ENCODE results near the gene CLOCK. TPM values are rescaled to one million over a fixed set of nuclear protein-coding genes. Genes with fewer than 3 reads are reported as not detected.

The CLOCK gene
- total and polyA plus RNA-seq, 2 of the 8 experiments (the other 6 are each of a cell fraction or from before 2014, with no cell fraction given) = 7.7 to 24.2 TPM

DNA sequence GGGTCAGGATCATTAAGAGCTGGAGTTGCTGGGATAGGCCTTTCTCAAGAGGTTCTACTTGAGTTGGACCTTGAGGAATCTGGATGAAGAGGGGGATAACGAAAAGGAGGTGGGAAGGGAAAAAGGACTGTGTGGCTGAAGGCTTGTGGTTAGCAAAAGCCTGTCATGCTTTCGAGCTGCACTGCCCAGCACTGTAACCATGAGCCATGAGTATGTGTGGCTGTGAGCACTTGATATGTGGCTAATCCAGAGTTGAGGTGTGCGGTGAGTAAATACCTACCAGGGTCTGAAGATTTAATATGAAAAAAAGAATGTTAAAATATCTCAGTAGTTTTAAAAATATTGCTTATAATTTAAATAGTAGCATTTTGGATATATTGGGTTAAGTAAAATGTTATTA, 139.6 kb downstream of the CLOCK start:
- ChIA-PET POLR2A (ENCODE audit: partially characterized antibody) (no interaction called here), CTCF (ENCODE audit: partially characterized antibody) (interaction anchor here (1.4 to 2.3 kb wide), 3 partner anchors 10 to 435 kb away, joined by 3 to 6 read pairs (median 6); no protein-coding TSS in a partner anchor)
- no peak overlapping the region for H2BK5ac ChIP-seq (ENCODE audit: low read depth, low read length)
- WGBS, 2 experiments (ENCODE audit: extremely low coverage in 1 of 2, insufficient coverage in 1 of 2, insufficient read length in 1 of 2, insufficient replicate concordance in 2 of 2, low coverage in 1 of 2, low lambda C conversion rate in 2 of 2, missing lambda C conversion rate in 1 of 2) = 88% methylated on average over 3 of the region's 3 CpGs; no CpG with 5 or more reads in 1 of the 2 experiments
- H4K8ac ChIP-seq (ENCODE audit: extremely low read depth, insufficient read depth, low read length) = no peak overlapping the region
- H3K4ac ChIP-seq (replicated peaks; ENCODE audit: insufficient read length, low read depth, low read length) = no peak overlapping the region
- DNase-seq (ENCODE audit: low read depth in 1 of 2, low spot score in 2 of 2) = no peak
- no peak overlapping the region for H2BK20ac ChIP-seq (ENCODE audit: low read length)
- FAIRE-seq = no peak
- H3K27me3 ChIP-seq (replicated peaks in 1 of 4; ENCODE audit: control insufficient read depth in 3 of 4, extremely low read depth in 1 of 4, insufficient read depth in 3 of 4, low read length in 3 of 4) = no peaks in the 10 kb centered on the region
- no peak overlapping the region for H3K9ac ChIP-seq (replicated peaks in 1 of 4; ENCODE audit: extremely low read depth in 1 of 4, low read depth in 3 of 4, low read length in 3 of 4)
- no peaks in the 10 kb centered on the region for H3K9me3 ChIP-seq (ENCODE audit: insufficient read depth in 2 of 2, low read depth in 1 of 2, low read length in 1 of 2)
- no peak overlapping the region for H3K23ac ChIP-seq (ENCODE audit: insufficient read length)
- H3K79me1 ChIP-seq (ENCODE audit: low read depth, low read length) = peaks cover 6% of the 10 kb centered on the region
- no peak overlapping the region for H3K4me3 ChIP-seq (ENCODE audit: extremely low read depth in 1 of 4, insufficient read depth in 2 of 4, low read depth in 3 of 4, low read length in 4 of 4)
- no peak overlapping the region for H2BK15ac ChIP-seq (ENCODE audit: low read length)
- H4K20me1 ChIP-seq (replicated peaks in 1 of 2; ENCODE audit: control insufficient read depth in 1 of 2, insufficient read depth in 2 of 2, low read length in 2 of 2) = peaks cover 16 to 19% of the 10 kb centered on the region in 2 experiments
- no peak overlapping the region for H2BK120ac ChIP-seq (replicated peaks; ENCODE audit: low read depth, low read length)
- H3K18ac ChIP-seq (ENCODE audit: extremely low read depth, low read length) = no peak overlapping the region
- H3K4me1 ChIP-seq (replicated peaks in 1 of 4; ENCODE audit: control insufficient read depth in 3 of 4, insufficient read depth in 4 of 4, low read length in 3 of 4) = peaks cover 0 to 3% (median under 1%) of the 10 kb centered on the region in 4 experiments; a peak in 2 of 7 replicates
- H2AK5ac ChIP-seq (ENCODE audit: low read depth, low read length) = no peak overlapping the region
- peaks cover 2 to 44% (median 14%) of the 10 kb centered on the region in 4 experiments; a peak in 6 of 8 replicates for H3K36me3 ChIP-seq (ENCODE audit: control insufficient read depth in 2 of 4, insufficient read depth in 4 of 4, low read length in 3 of 4)
- H4K91ac ChIP-seq (replicated peaks; ENCODE audit: insufficient read length, low read length) = no peak overlapping the region
- no peak overlapping the region for H3K27ac ChIP-seq (ENCODE audit: low read depth, low read length)
- no peak overlapping the region for H2BK12ac ChIP-seq (ENCODE audit: low read depth, low read length)
- H3K56ac ChIP-seq (replicated peaks; ENCODE audit: insufficient read length, low read depth, low read length) = no peak overlapping the region
- H2AFZ ChIP-seq (ENCODE audit: low read length) = no peak overlapping the region
- H4K5ac ChIP-seq (ENCODE audit: insufficient read length, low read depth, low read length) = no peak overlapping the region
- peaks cover 12 to 95% of the 10 kb centered on the region in 2 experiments for H3K79me2 ChIP-seq (ENCODE audit: control insufficient read depth in 1 of 2, insufficient read depth in 2 of 2, low read length in 2 of 2)
- no peaks in the 10 kb centered on the region for H3K23me2 ChIP-seq (ENCODE audit: low read depth, low read length)
- H3K14ac ChIP-seq (ENCODE audit: insufficient read length) = no peak overlapping the region
- no peak overlapping the region for H3K4me2 ChIP-seq (ENCODE audit: insufficient read depth in 1 of 2, low read depth in 2 of 2, low read length in 2 of 2)
- TF ChIP-seq JUND (IDR thresholded peaks at IDR 0.05; ENCODE audit: low read length) (no peak), SIX5 (IDR thresholded peaks at IDR 0.05; ENCODE audit: low read depth, low read length) (no peak), POLR2AphosphoS5 (IDR thresholded peaks at IDR 0.05; ENCODE audit: low read depth, low read length) (no peak), SP1 (IDR thresholded peaks at IDR 0.05; ENCODE audit: low read depth, low read length) (no peak), MAFK (IDR thresholded peaks at IDR 0.05; ENCODE audit: low read depth, low read length) (no peak), SRF (IDR thresholded peaks at IDR 0.05; ENCODE audit: low read depth, low read length) (no peak), SP2 (IDR thresholded peaks at IDR 0.05; ENCODE audit: low read length) (no peak), USF2 (IDR thresholded peaks at IDR 0.05; ENCODE audit: low read length) (no peak), HDAC6 (IDR thresholded peaks at IDR 0.05; ENCODE audit: low read depth, low read length) (no peak), GABPA (IDR thresholded peaks at IDR 0.05; ENCODE audit: borderline replicate concordance, insufficient read depth, low read length) (no peak)
- TF ChIP-seq, protein P1, sequence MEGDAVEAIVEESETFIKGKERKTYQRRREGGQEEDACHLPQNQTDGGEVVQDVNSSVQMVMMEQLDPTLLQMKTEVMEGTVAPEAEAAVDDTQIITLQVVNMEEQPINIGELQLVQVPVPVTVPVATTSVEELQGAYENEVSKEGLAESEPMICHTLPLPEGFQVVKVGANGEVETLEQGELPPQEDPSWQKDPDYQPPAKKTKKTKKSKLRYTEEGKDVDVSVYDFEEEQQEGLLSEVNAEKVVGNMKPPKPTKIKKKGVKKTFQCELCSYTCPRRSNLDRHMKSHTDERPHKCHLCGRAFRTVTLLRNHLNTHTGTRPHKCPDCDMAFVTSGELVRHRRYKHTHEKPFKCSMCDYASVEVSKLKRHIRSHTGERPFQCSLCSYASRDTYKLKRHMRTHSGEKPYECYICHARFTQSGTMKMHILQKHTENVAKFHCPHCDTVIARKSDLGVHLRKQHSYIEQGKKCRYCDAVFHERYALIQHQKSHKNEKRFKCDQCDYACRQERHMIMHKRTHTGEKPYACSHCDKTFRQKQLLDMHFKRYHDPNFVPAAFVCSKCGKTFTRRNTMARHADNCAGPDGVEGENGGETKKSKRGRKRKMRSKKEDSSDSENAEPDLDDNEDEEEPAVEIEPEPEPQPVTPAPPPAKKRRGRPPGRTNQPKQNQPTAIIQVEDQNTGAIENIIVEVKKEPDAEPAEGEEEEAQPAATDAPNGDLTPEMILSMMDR (IDR thresholded peaks at IDR 0.05; ENCODE audit: control extremely low read depth in 1 of 3, insufficient read depth in 1 of 3, low read depth in 1 of 3, low read length in 3 of 3) = no peak

All from H1 (cell line).